ENCODE measurements around the gene C17orf75. TPM values are rescaled to one million over a fixed set of nuclear protein-coding genes. Genes with fewer than 3 reads are reported as not detected.

The C17orf75 gene
- total and polyA plus RNA-seq, 2 donors (not counting 1 experiment from before 2014, with no cell fraction given), result 11.3 to 24.5 TPM

GRCh38 chr17:32349854-32350665 lies 8.1 kb upstream of the C17orf75 start, which contains the start of gene ZNF207:
TSS of gene ZNF207 (plus strand) at chr17:32350157. CDS start at chr17:32350286, 129 bp downstream.
- peak within 1 kb of the TSS; percentile 97 for H3K9ac ChIP-seq (ENCODE audit: low read length)
- peaks cover 66% of the 10 kb centered on the region for H3K79me2 ChIP-seq (ENCODE audit: control insufficient read depth, insufficient read depth, low read length)
- H3K9me3 ChIP-seq (ENCODE audit: control extremely low read depth in 1 of 3, control insufficient read depth in 2 of 3, insufficient read depth in 1 of 3, low read length in 2 of 3), result no peaks in the 10 kb centered on the region
- H3K4me3 ChIP-seq (ENCODE audit: control extremely low read depth in 1 of 5, extremely low read depth in 1 of 5, insufficient read depth in 1 of 5, low read depth in 2 of 5, low read length in 4 of 5), result peak within 1 kb of the TSS; percentile 56 to 97 (median 89)
- peak; percentile 98 for ATAC-seq (ENCODE audit: low read depth)
- Mint-ChIP-seq H3K27me3 (no peaks in the 10 kb centered on the region), H3K9me3 (ENCODE audit: insufficient read depth) (no peaks in the 10 kb centered on the region), H3K4me3 (peak within 1 kb of the TSS; percentile 99), H3K4me1 (peaks cover 35% of the 10 kb centered on the region), H3K27ac (peak within 1 kb of the TSS; percentile 100)
- POLR2A ChIA-PET, result interaction anchor here (0.7 to 1.5 kb wide), 3 partner anchors 9 to 95 kb away, joined by 3 to 4 read pairs (median 3); no protein-coding TSS in a partner anchor
- WGBS (ENCODE audit: insufficient coverage), result under 1% methylated on average over 40 of the region's 47 CpGs
- H3K27ac ChIP-seq (ENCODE audit: low read length in 2 of 2), result peak within 1 kb of the TSS; percentile 86 to 98
- H3K36me3 ChIP-seq (replicated peaks in 1 of 2; ENCODE audit: control extremely low read depth in 1 of 2, control insufficient read depth in 1 of 2, extremely low read depth in 1 of 2, insufficient read depth in 2 of 2, low read length in 1 of 2), result peaks cover 0 to 24% of the 10 kb centered on the region in 2 experiments
- H3K4me1 ChIP-seq (ENCODE audit: control insufficient read depth in 2 of 2, insufficient read depth in 2 of 2, low read length in 2 of 2), result peaks cover 28 to 32% of the 10 kb centered on the region in 2 donors
- TF ChIP-seq CTCF (IDR thresholded peaks at IDR 0.05), result no peak
- no peak for TF ChIP-seq EZH2 (IDR thresholded peaks at IDR 0.05; ENCODE audit: borderline replicate concordance, insufficient read depth, low read depth, low read length, poor library complexity, severe bottlenecking)
- peaks cover 41% of the 10 kb centered on the region for H4K20me1 ChIP-seq (ENCODE audit: control insufficient read depth, insufficient read depth, low read length, poor library complexity, severe bottlenecking)
- H3K27me3 ChIP-seq (replicated peaks in 1 of 4; ENCODE audit: control extremely low read depth in 1 of 4, control insufficient read depth in 3 of 4, insufficient read depth in 4 of 4, low read length in 3 of 4), result no peaks in the 10 kb centered on the region
- CTCF ChIA-PET, result no interaction called here
- peak within 1 kb of the TSS; percentile 76 for H3K4me2 ChIP-seq (replicated peaks; ENCODE audit: low read depth, low read length, poor library complexity, severe bottlenecking)
- intact Hi-C loops (cut with micrococcal nuclease), result loop anchor here (1.0 to 10.0 kb wide), 4 partner anchors 8 to 525 kb away; partner anchors contain the start of genes C17orf75 and MYO1D
- peak; percentile 98 for DNase-seq
- peak within 1 kb of the TSS; percentile 94 for H2AFZ ChIP-seq (ENCODE audit: insufficient read depth, low read depth, low read length, poor library complexity, severe bottlenecking)

GRCh38 chr17:32349503-32349853 lies 7.5 kb upstream of the C17orf75 start:
- Mint-ChIP-seq H3K4me3 (peak overlapping the region; percentile 99), H3K27ac (peak overlapping the region; percentile 100), H3K9me3 (ENCODE audit: insufficient read depth) (no peaks in the 10 kb centered on the region), H3K4me1 (peaks cover 30% of the 10 kb centered on the region), H3K27me3 (no peaks in the 10 kb centered on the region)
- Histone ChIP-seq H2AFZ (ENCODE audit: insufficient read depth, low read depth, low read length, poor library complexity, severe bottlenecking) (peak overlapping the region; percentile 94), H3K9me3 (ENCODE audit: control extremely low read depth in 1 of 3, control insufficient read depth in 2 of 3, insufficient read depth in 1 of 3, low read length in 2 of 3) (no peaks in the 10 kb centered on the region), H3K4me1 (ENCODE audit: control insufficient read depth in 2 of 2, insufficient read depth in 2 of 2, low read length in 2 of 2) (peaks cover 25 to 29% of the 10 kb centered on the region in 2 donors), H3K4me3 (ENCODE audit: control extremely low read depth in 1 of 5, extremely low read depth in 1 of 5, insufficient read depth in 1 of 5, low read depth in 2 of 5, low read length in 4 of 5) (peak overlapping the region; percentile 56 to 97 (median 89)), H3K27me3 (replicated peaks in 1 of 4; ENCODE audit: control extremely low read depth in 1 of 4, control insufficient read depth in 3 of 4, insufficient read depth in 4 of 4, low read length in 3 of 4) (no peaks in the 10 kb centered on the region), H3K27ac (ENCODE audit: low read length in 2 of 2) (peak overlapping the region; percentile 86 to 98), H3K79me2 (ENCODE audit: control insufficient read depth, insufficient read depth, low read length) (peaks cover 60% of the 10 kb centered on the region), H3K9ac (ENCODE audit: low read length) (peak overlapping the region; percentile 97), H3K4me2 (replicated peaks; ENCODE audit: low read depth, low read length, poor library complexity, severe bottlenecking) (peak overlapping the region; percentile 76), H3K36me3 (replicated peaks in 1 of 2; ENCODE audit: control extremely low read depth in 1 of 2, control insufficient read depth in 1 of 2, extremely low read depth in 1 of 2, insufficient read depth in 2 of 2, low read length in 1 of 2) (peaks cover 0 to 18% of the 10 kb centered on the region in 2 experiments), H4K20me1 (ENCODE audit: control insufficient read depth, insufficient read depth, low read length, poor library complexity, severe bottlenecking) (peaks cover 35% of the 10 kb centered on the region)
- 25% methylated on average over 13 of the region's 15 CpGs for WGBS (ENCODE audit: insufficient coverage)
- ATAC-seq (ENCODE audit: low read depth), result no peak
- TF ChIP-seq CTCF (IDR thresholded peaks at IDR 0.05), result no peak
- TF ChIP-seq EZH2 (IDR thresholded peaks at IDR 0.05; ENCODE audit: borderline replicate concordance, insufficient read depth, low read depth, low read length, poor library complexity, severe bottlenecking), result no peak
- intact Hi-C loops (cut with micrococcal nuclease), result no loop called here
- DNase-seq, result no peak
- POLR2A ChIA-PET, result no interaction called here
- CTCF ChIA-PET, result interaction anchor here (1.4 to 1.6 kb wide), 2 partner anchors 94 to 208 kb away, joined by 3 read pairs; partner anchors contain the start of gene PSMD11
